Mesodermal cell (in vitro differentiated cells): ENCODE data around the gene ATP11A.

Source experiments
- H3K27ac ChIP-seq: 2 replicates; pipeline ENCODE4 v1.7.0; 2013; ENCODE audit warnings: mild to moderate bottlenecking, low read depth, low read length, moderate library complexity; ENCODE audit not compliant: severe bottlenecking
- H3K36me3 ChIP-seq: 2 replicates; pipeline ENCODE4 v1.7.1; 2013; ENCODE audit warnings: mild to moderate bottlenecking, low read length, moderate library complexity; ENCODE audit not compliant: control insufficient read depth, insufficient read depth
- H3K4me1 ChIP-seq: one replicate; pipeline ENCODE4 v1.7.1; 2013; ENCODE audit warnings: mild to moderate bottlenecking, low read length; ENCODE audit not compliant: insufficient read depth, control insufficient read depth, poor library complexity, severe bottlenecking
- H3K4me3 ChIP-seq: 2 replicates; pipeline ENCODE4 v1.7.0; 2013; ENCODE audit warnings: low read length, control low read depth, mild to moderate bottlenecking; ENCODE audit not compliant: insufficient read depth, poor library complexity, severe bottlenecking; ENCODE audit errors: extremely low read depth
- H3K9me3 ChIP-seq: 2 replicates; pipeline ENCODE4 v1.7.1; 2013; ENCODE audit warnings: mild to moderate bottlenecking, low read length, moderate library complexity; ENCODE audit not compliant: control insufficient read depth
- WGBS, 2 experiments: methylation state at CpG; one replicate each; pipeline ENCODE4 v1.1.5; 2013; ENCODE audit warnings: missing lambda C conversion rate in 2 of 2; ENCODE audit not compliant: insufficient coverage in 2 of 2; 5-methylcytosine and 5-hydroxymethylcytosine counted together

Gene ATP11A

GRCh38 chr13:112693831-112694497 is 4.1 kb downstream of the ATP11A start:
- 86 to 88% methylated on average over 11 to 13 of the region's 13 CpGs for WGBS, 2 experiments
- Histone ChIP-seq H3K4me3 (no peak overlapping the region), H3K27ac (no peak overlapping the region), H3K36me3 (peaks cover 17% of the 10 kb centered on the region), H3K9me3 (no peaks in the 10 kb centered on the region), H3K4me1 (peaks cover 12% of the 10 kb centered on the region)

- Histone ChIP-seq H3K36me3 (peaks cover 17% of the 10 kb centered on the region), H3K4me1 (peaks cover 20% of the 10 kb centered on the region), H3K4me3 (no peak overlapping the region), H3K9me3 (no peaks in the 10 kb centered on the region), H3K27ac (no peak overlapping the region)
- WGBS, 2 experiments = 89 to 92% methylated on average over 4 of the region's 4 CpGs
Measured at GRCh38 chr13:112695121-112695520, 5.3 kb downstream of the ATP11A start.

GRCh38 chr13:112696001-112696868 is 6.4 kb downstream of the ATP11A start:
- Histone ChIP-seq H3K4me3 (no peak overlapping the region), H3K4me1 (peaks cover 21% of the 10 kb centered on the region), H3K36me3 (peaks cover 19% of the 10 kb centered on the region), H3K9me3 (no peaks in the 10 kb centered on the region), H3K27ac (no peak overlapping the region)
- 96 to 97% methylated on average over 48 to 53 of the region's 53 CpGs for WGBS, 2 experiments

- Histone ChIP-seq H3K4me1 (peaks cover 17% of the 10 kb centered on the region), H3K36me3 (peaks cover 25% of the 10 kb centered on the region), H3K4me3 (no peak overlapping the region), H3K9me3 (no peaks in the 10 kb centered on the region), H3K27ac (no peak overlapping the region)
- WGBS, 2 experiments = 96% methylated on average over 33 of the region's 34 CpGs
Measured at GRCh38 chr13:112696869-112697465, 7.1 kb downstream of the ATP11A start.

- Histone ChIP-seq H3K4me1 (peaks cover 13% of the 10 kb centered on the region), H3K27ac (no peak overlapping the region), H3K9me3 (no peaks in the 10 kb centered on the region), H3K36me3 (peaks cover 26% of the 10 kb centered on the region), H3K4me3 (no peak overlapping the region)
- 86 to 91% methylated on average over 16 to 18 of the region's 19 CpGs for WGBS, 2 experiments
Measured at GRCh38 chr13:112697756-112698655, 8.2 kb downstream of the ATP11A start.

GRCh38 chr13:112699322-112699918 is 9.6 kb downstream of the ATP11A start:
- no peak overlapping the region for H3K4me3 ChIP-seq
- no peak overlapping the region for H3K27ac ChIP-seq
- H3K9me3 ChIP-seq = no peaks in the 10 kb centered on the region
- peaks cover 29% of the 10 kb centered on the region for H3K36me3 ChIP-seq
- peaks cover 17% of the 10 kb centered on the region for H3K4me1 ChIP-seq
- WGBS, 2 experiments = 95% methylated on average over 12 to 13 of the region's 13 CpGs

- H3K36me3 ChIP-seq = peaks cover 29% of the 10 kb centered on the region
- no peaks in the 10 kb centered on the region for H3K9me3 ChIP-seq
- no peak overlapping the region for H3K27ac ChIP-seq
- WGBS, 2 experiments = 95 to 97% methylated on average over 24 to 29 of the region's 32 CpGs
- peaks cover 24% of the 10 kb centered on the region for H3K4me1 ChIP-seq
- H3K4me3 ChIP-seq = no peak overlapping the region
Measured at GRCh38 chr13:112700291-112701060, 10.6 kb downstream of the ATP11A start.

- no peaks in the 10 kb centered on the region for H3K9me3 ChIP-seq
- peaks cover 21% of the 10 kb centered on the region for H3K36me3 ChIP-seq
- peaks cover 24% of the 10 kb centered on the region for H3K4me1 ChIP-seq
- 93 to 94% methylated on average over 25 to 31 of the region's 32 CpGs for WGBS, 2 experiments
- H3K27ac ChIP-seq = no peak overlapping the region
- H3K4me3 ChIP-seq = no peak overlapping the region
Measured at GRCh38 chr13:112702341-112702985, 12.6 kb downstream of the ATP11A start.

GRCh38 chr13:112702986-112703379 is 13.1 kb downstream of the ATP11A start:
- H3K4me1 ChIP-seq = peaks cover 24% of the 10 kb centered on the region
- H3K36me3 ChIP-seq = peaks cover 21% of the 10 kb centered on the region
- 88 to 100% methylated on average over 4 to 6 of the region's 6 CpGs for WGBS, 2 experiments
- H3K4me3 ChIP-seq = no peak overlapping the region
- no peaks in the 10 kb centered on the region for H3K9me3 ChIP-seq
- no peak overlapping the region for H3K27ac ChIP-seq
